GM19025 (cell line): ENCODE results near the gene ATF6.
"Not testable (repeated sequence)": the region's sequence is repeated elsewhere in the genome, so short reads cannot be mapped to it uniquely, and the experiment has no call there.

Experiments
- ATAC-seq: cut with Tn5 transposase; IDR thresholded peaks from one replicate; pipeline ENCODE4 v1.9.1; 2021; ENCODE audit warnings: mild to moderate bottlenecking, low read depth, moderate library complexity; ENCODE audit not compliant: unreplicated experiment

Gene ATF6

GRCh38 chr1:161778522-161778921, 12.4 kb downstream of the ATF6 start:
- no peak for ATAC-seq

GRCh38 chr1:161779393-161779792, 13.3 kb downstream of the ATF6 start:
- no peak for ATAC-seq

GRCh38 chr1:161781995-161782394, 15.9 kb downstream of the ATF6 start:
- ATAC-seq: no peak

- ATAC-seq: no peak
Observed at GRCh38 chr1:161782886-161783285, 16.8 kb downstream of the ATF6 start.

GRCh38 chr1:161784968-161785367, 18.8 kb downstream of the ATF6 start:
- ATAC-seq: no peak

GRCh38 chr1:161787355-161787754, 21.2 kb downstream of the ATF6 start:
- ATAC-seq: no peak

- no peak for ATAC-seq
Observed at GRCh38 chr1:161790587-161791317, 24.6 kb downstream of the ATF6 start.

- no peak for ATAC-seq
Observed at GRCh38 chr1:161791904-161792655, 26.0 kb downstream of the ATF6 start.

GRCh38 chr1:161792740-161793139, 26.6 kb downstream of the ATF6 start:
- no peak for ATAC-seq

- ATAC-seq: no peak
Observed at GRCh38 chr1:161799792-161800191, 33.7 kb downstream of the ATF6 start.

- ATAC-seq: no peak
Observed at GRCh38 chr1:161801955-161802354, 35.8 kb downstream of the ATF6 start.

GRCh38 chr1:161803181-161803580, 37.1 kb downstream of the ATF6 start:
- no peak for ATAC-seq

GRCh38 chr1:161805399-161806197, 39.5 kb downstream of the ATF6 start:
- ATAC-seq: no peak

GRCh38 chr1:161809202-161809601, 43.1 kb downstream of the ATF6 start:
- ATAC-seq: not testable (repeated sequence)

GRCh38 chr1:161809656-161810055, 43.5 kb downstream of the ATF6 start:
- ATAC-seq: not testable (repeated sequence)

GRCh38 chr1:161810780-161811179, 44.7 kb downstream of the ATF6 start:
- no peak for ATAC-seq

GRCh38 chr1:161816201-161816600, 50.1 kb downstream of the ATF6 start:
- no peak for ATAC-seq

- no peak for ATAC-seq
Observed at GRCh38 chr1:161817176-161817730, 51.1 kb downstream of the ATF6 start.

- no peak for ATAC-seq
Observed at GRCh38 chr1:161820914-161821313, 54.8 kb downstream of the ATF6 start.

- no peak for ATAC-seq
Observed at GRCh38 chr1:161824618-161825017, 58.5 kb downstream of the ATF6 start.

GRCh38 chr1:161825831-161826230, 59.7 kb downstream of the ATF6 start:
- no peak for ATAC-seq
